DOHH2 (cell line): Measurements from ENCODE around the gene ADD3.

Source experiments
- H3F3A ChIP-seq: fragments of 200-600 bp; sonication (generic), shearing (Covaris generic); 2 replicates; pipeline ENCODE4 v1.6.0; 2016; ENCODE audit warnings: antibody characterized with exemption, mild to moderate bottlenecking; ENCODE audit not compliant: control insufficient read depth, insufficient read depth
- H3K27ac ChIP-seq: fragments of 200-600 bp; sonication (generic); 2 replicates; pipeline ENCODE4 v1.5.1; 2014; ENCODE audit warnings: low read depth, mild to moderate bottlenecking, low read length, moderate library complexity
- H3K27me3 ChIP-seq: fragments of 200-600 bp; sonication (generic); 2 replicates; pipeline ENCODE4 v1.6.1; 2014; ENCODE audit warnings: mild to moderate bottlenecking, low read length, mixed read lengths; ENCODE audit not compliant: control insufficient read depth
- H3K36me3 ChIP-seq: fragments of 200-600 bp; sonication (generic); 2 replicates; pipeline ENCODE4 v1.6.1; 2014; ENCODE audit warnings: mild to moderate bottlenecking, low read length, moderate library complexity, mixed read lengths; ENCODE audit not compliant: control insufficient read depth
- H3K4me1 ChIP-seq: fragments of 200-600 bp; sonication (generic); 2 replicates; pipeline ENCODE4 v1.6.1; 2014; ENCODE audit warnings: mild to moderate bottlenecking, low read length, mixed read lengths; ENCODE audit not compliant: control insufficient read depth
- H3K4me2 ChIP-seq: fragments of 200-600 bp; sonication (generic); 2 replicates; pipeline ENCODE4 v1.6.0; 2014; ENCODE audit warnings: mild to moderate bottlenecking, low read length, moderate library complexity
- H3K4me3 ChIP-seq: fragments of 200-600 bp; sonication (generic); 2 replicates; pipeline ENCODE4 v1.5.1; 2014; ENCODE audit warnings: mild to moderate bottlenecking, low read length, mixed read lengths
- H3K79me2 ChIP-seq: fragments of 200-600 bp; sonication (generic); 2 replicates; pipeline ENCODE4 v1.6.1; 2014; ENCODE audit warnings: mild to moderate bottlenecking, low read length, mixed read lengths; ENCODE audit not compliant: control insufficient read depth
- H3K9me2 ChIP-seq: fragments of 200-600 bp; sonication (generic); replicated peaks from 2 replicates; pipeline ENCODE4 v1.6.1; 2014; ENCODE audit warnings: mild to moderate bottlenecking, low read length, mixed read lengths; ENCODE audit not compliant: control insufficient read depth
- H3K9me3 ChIP-seq: fragments of 200-600 bp; sonication (generic); 2 replicates; pipeline ENCODE4 v1.6.1; 2014; ENCODE audit warnings: antibody characterized with exemption, low read length, mixed read lengths; ENCODE audit not compliant: control insufficient read depth, insufficient read depth
- H4K20me1 ChIP-seq: fragments of 200-600 bp; sonication (generic); 2 replicates; pipeline ENCODE4 v1.6.0; 2014; ENCODE audit warnings: low read depth, mild to moderate bottlenecking, antibody characterized with exemption, low read length, moderate library complexity; ENCODE audit not compliant: control insufficient read depth, insufficient read depth
- CTCF ChIP-seq: fragments of 200-600 bp; sonication (generic); IDR thresholded peaks from one replicate; pipeline ENCODE4 v1.5.1; 2014; ENCODE audit warnings: antibody characterized with exemption, mild to moderate bottlenecking, low read depth, low read length; ENCODE audit not compliant: poor library complexity, severe bottlenecking
- EZH2phosphoT487 ChIP-seq: fragments of 200-600 bp; sonication (generic); IDR thresholded peaks from 2 replicates; pipeline ENCODE4 v1.6.1; 2017; ENCODE audit warnings: borderline replicate concordance, mild to moderate bottlenecking, antibody characterized with exemption, low read length, moderate library complexity, mixed read lengths

The ADD3 gene

GRCh38 chr10:110022716-110023504 is 15.1 kb downstream of the ADD3 start:
- Histone ChIP-seq H3K4me2 (no peak overlapping the region), H3K79me2 (peaks cover 90% of the 10 kb centered on the region)

GRCh38 chr10:110023785-110024465 is 16.1 kb downstream of the ADD3 start:
- no peak for TF ChIP-seq CTCF
- no peak for TF ChIP-seq EZH2phosphoT487
- Histone ChIP-seq H3K4me1 (peaks cover 5% of the 10 kb centered on the region), H3K4me2 (no peak overlapping the region), H4K20me1 (no peaks in the 10 kb centered on the region), H3K27me3 (no peaks in the 10 kb centered on the region), H3K4me3 (no peak overlapping the region), H3K36me3 (no peaks in the 10 kb centered on the region), H3K27ac (no peak overlapping the region), H3K9me3 (no peaks in the 10 kb centered on the region), H3K9me2 (no peaks in the 10 kb centered on the region), H3K79me2 (peaks cover 91% of the 10 kb centered on the region), H3F3A (no peaks in the 10 kb centered on the region)

More at GRCh38 chr10:110022716-110023504, 15.1 kb downstream of the ADD3 start:
- H3K27me3 ChIP-seq: no peaks in the 10 kb centered on the region
- no peaks in the 10 kb centered on the region for H3K9me2 ChIP-seq
- H3K4me3 ChIP-seq: no peak overlapping the region
- peaks cover 5% of the 10 kb centered on the region for H3K4me1 ChIP-seq
- no peaks in the 10 kb centered on the region for H3K36me3 ChIP-seq
- no peaks in the 10 kb centered on the region for H3K9me3 ChIP-seq
- H3F3A ChIP-seq: no peaks in the 10 kb centered on the region
- no peaks in the 10 kb centered on the region for H4K20me1 ChIP-seq
- H3K27ac ChIP-seq: no peak overlapping the region
- TF ChIP-seq EZH2phosphoT487 (no peak), CTCF (no peak)

GRCh38 chr10:110029450-110029849 is 21.7 kb downstream of the ADD3 start:
- Histone ChIP-seq H3K4me2 (no peak overlapping the region), H3F3A (no peaks in the 10 kb centered on the region), H3K4me3 (no peak overlapping the region), H3K4me1 (peaks cover under 1% of the 10 kb centered on the region), H3K79me2 (peaks cover 89% of the 10 kb centered on the region), H3K27ac (no peak overlapping the region), H3K9me2 (no peaks in the 10 kb centered on the region), H3K27me3 (no peaks in the 10 kb centered on the region), H3K9me3 (no peaks in the 10 kb centered on the region), H4K20me1 (no peaks in the 10 kb centered on the region; the same call in none of the 2 replicates), H3K36me3 (no peaks in the 10 kb centered on the region)
- TF ChIP-seq EZH2phosphoT487 (no peak), CTCF (no peak)
